Muscle of arm (tissue), 14 donors: ENCODE measurements around the gene SAMD14. TPM values are rescaled to one million over a fixed set of nuclear protein-coding genes. Genes with fewer than 3 reads are reported as not detected.

Experiments used
- DNase-seq: peaks from one replicate; pipeline ENCODE4 v3.0.0-alpha.2; 2013
- long read RNA-seq, 11 donors: transcript quantifications; one replicate each; lab custom pipeline, GENCODE V29; 2026
- polyA plus RNA-seq, 12 donors: library from polyadenylated mRNA; unstranded; fragments of 120-200 nt; gene quantifications; one replicate each; pipeline ENCODE4 v1.2.1, GENCODE V29; 2013; ENCODE audit not compliant: insufficient read length in 12 of 12

SAMD14 gene
- polyA plus RNA-seq = 10 to 100 TPM in 1 of 12 donors, 1 to 10 TPM in 10, not detected in 1; 2.9 to 15.6 (median 3.9) TPM
- long read RNA-seq, donor 1, full-length matches to known transcripts = 1 of 23 reads
- long read RNA-seq, donor 1, partial matches to known transcripts = 22 of 23 reads
- long read RNA-seq, donor 1, other reads (novel, unspliced or antisense) = 0 of 23 reads
- long read RNA-seq, donor 2 = 0 reads
- long read RNA-seq, donor 3 = 0 reads
- long read RNA-seq, donor 4 = 0 reads
- long read RNA-seq, donor 5 = 0 reads
- long read RNA-seq, donor 6, partial matches to known transcripts = 0 of 2 reads
- long read RNA-seq, donor 6, other reads (novel, unspliced or antisense) = 0 of 2 reads
- long read RNA-seq, donor 7, partial matches to known transcripts = 0 of 1 reads
- long read RNA-seq, donor 7, other reads (novel, unspliced or antisense) = 0 of 1 reads
- long read RNA-seq, donor 8, full-length matches to known transcripts = 3 of 380 reads
- long read RNA-seq, donor 8, partial matches to known transcripts = 292 of 380 reads
- long read RNA-seq, donor 8, other reads (novel, unspliced or antisense) = 85 of 380 reads
- long read RNA-seq, donor 9, full-length matches to known transcripts = 1 of 1 reads
- long read RNA-seq, donor 9, partial matches to known transcripts = 0 of 1 reads
- long read RNA-seq, donor 9, other reads (novel, unspliced or antisense) = 0 of 1 reads
- long read RNA-seq, donor 10, full-length matches to known transcripts = 2 of 2 reads
- long read RNA-seq, donor 10, partial matches to known transcripts = 0 of 2 reads
- long read RNA-seq, donor 10, other reads (novel, unspliced or antisense) = 0 of 2 reads
- long read RNA-seq, donor 11 = 0 reads

GRCh38 chr17:50129728-50130558 is at the start of gene SAMD14:
Gene SAMD14 (minus strand): TSS chr17:50130160. CDS start chr17:50124959, 5,201 bp downstream.
- DNase-seq = no peak

DNA sequence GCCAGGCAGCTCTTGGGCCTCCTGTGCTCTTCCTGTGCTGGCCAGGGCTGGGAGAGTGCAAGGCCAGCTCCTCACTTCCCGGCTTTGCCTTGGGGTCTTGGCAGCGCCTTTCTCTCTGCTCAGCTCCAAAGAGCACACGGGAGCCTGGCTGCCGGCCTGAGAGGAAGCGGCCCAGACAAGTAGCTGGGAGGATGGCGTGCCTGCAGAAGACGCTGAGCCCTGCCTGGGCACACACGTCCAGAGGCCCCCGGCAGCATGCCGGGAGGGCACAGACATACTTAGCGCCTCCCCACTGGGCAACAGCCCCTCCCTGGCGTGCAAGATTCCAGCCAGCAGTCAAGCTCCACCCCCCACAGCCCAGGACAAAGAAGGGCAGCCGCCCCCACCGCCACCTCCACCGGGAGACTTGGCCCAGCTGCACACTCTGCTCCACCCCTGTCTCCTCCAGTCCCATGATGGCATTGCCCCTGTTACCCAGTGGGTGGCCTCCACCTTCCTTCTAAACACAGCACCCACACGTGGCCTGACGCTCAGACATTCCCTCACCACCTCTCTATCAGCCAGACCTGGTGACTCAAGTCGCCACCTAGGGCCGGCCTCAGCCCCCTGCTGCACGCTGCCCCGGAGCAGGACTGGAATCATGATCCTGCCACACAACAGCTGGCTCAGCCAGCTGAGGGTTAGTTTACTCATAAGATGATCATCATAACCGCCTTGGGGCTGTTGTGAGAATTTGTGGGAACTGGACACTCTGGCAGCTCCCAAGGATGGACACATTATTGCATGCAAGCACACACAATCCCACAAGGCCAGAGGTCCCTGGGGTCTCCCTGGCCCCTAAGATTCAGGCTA is 48.2 kb upstream of the SAMD14 start:
- DNase-seq = no peak

GRCh38 chr17:50177476-50177875 is 47.5 kb upstream of the SAMD14 start:
- DNase-seq = no peak

DNA sequence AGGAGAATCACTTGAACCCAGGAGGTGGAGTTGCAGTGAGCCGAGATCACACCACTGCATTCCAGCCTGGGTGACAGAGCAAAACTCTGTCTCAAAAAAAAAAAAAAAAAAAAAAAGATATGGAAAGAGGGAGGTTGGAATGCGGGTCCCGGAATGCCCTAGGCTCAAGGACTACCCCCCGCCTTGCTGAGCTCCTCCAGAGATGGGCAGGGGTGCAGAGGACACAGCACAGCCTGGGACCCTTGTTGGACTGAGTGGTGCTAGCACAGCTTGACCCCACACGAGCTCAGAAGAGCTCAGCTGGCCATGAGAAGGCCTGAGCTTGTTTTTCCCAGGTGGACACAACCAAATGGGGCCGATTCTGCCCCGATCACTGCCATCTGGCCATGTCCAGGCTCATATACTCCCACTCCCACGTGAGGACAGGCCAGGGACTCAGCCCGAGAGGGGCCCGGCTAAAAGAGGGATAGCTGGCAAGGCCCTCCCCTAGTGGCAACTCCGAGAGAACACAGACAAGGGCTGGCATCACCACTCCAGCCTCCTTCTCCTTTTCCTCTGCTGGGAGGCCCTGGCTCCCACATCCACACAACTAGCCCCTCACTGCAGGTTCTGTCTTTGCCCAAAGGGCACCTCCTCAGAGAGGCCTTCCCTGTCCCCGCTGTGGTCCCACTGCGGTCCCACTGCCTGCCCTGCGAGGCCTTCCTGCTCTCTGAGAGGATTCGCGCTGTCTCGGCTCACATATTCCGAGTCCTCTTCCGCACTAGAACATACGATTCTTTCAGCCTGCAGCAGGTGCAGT is 46.8 kb upstream of the SAMD14 start:
- no peak for DNase-seq

DNA sequence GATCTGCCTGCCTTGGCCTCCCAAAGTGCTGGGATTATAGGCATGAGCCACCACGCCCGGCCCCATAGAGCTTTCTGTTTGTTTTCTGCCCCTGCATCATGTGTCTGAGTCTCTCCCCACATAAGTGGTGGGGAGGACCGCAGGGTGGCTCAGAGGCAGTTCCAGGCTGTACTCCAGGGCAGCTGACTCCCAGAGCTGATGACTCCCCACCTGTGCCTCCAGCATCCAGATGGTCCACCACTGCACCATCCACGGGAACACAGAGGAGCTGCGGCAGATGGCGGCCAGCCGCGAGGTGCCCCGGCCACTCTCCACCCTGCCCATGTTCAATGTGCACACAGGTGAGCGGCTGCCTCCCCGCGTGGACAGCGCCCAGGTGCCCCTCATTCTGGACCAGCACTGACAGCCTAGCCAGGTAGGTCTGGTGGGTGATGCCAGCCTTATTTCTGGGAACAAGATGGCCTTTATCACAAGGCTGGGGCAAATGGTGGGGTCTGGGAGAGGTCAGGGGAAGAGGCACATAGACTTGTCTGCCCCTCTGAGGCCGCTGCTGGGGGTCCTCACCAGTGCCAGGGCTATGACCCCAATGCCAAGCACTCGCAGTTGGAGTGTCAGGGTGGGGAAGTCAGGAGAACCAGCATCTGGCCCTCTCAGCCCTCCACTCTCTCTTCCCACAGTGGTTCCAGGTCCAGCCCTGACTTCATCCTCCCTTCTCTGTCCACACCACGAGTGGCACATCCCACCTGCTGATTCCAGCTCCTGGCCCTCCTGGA is 45.3 kb upstream of the SAMD14 start:
- no peak for DNase-seq

DNA sequence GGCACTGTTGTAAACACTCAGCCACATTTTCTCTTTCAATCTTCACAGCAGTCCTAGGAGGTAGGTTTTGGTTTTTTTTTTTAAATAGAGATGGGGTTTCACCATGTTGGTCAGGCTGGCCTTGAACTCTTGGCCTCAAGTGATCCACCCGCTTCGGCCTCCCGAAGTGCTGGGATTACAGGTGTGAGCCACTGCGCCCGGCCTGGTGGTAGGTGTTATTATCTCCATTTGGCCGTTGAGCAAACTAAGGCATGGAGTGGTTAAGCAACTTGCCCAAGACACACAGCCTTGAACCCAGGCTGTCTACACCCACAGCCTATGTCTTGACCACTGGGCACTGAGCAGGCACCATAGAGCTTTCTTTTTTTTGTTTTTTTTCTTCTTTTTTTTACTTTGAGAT is 44.5 kb upstream of the SAMD14 start:
- DNase-seq = no peak

DNA sequence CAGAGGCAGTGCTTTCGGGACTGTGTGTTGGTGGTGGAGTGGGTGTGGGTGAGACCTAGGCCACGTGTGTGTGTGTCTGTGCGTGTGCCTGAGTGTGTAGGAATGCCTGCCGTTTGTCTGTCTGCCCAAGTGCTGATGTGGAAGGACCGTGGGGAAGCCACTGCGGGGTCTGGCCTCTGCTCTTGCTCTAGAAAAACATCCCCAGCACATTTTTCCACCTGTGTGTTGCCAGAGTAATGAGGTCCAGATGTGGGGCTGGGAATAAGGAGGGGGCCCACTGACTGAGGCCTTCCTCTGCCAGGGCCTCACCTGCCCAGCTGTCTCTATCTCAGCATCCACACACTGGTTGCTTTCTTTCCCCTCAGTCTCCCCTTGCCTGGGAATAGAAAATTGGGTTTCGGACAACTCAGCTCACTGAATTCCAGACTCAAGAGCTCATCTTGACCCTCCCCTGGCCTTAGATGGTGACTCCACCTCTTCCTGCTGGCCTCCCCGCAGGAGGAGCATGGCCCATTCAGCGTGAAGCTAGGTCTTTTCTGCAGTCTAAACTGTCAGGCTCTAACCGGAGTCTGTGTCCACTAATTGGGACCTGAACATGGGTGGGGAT is 43.5 kb upstream of the SAMD14 start:
- DNase-seq = peak; percentile 92

GRCh38 chr17:50172936-50173334 is 43.0 kb upstream of the SAMD14 start:
- no peak for DNase-seq

- DNase-seq = no peak
Observed at GRCh38 chr17:50172130-50172529, 42.2 kb upstream of the SAMD14 start.

GRCh38 chr17:50171371-50172071 is 41.6 kb upstream of the SAMD14 start:
- no peak for DNase-seq

GRCh38 chr17:50170662-50171370 is 40.9 kb upstream of the SAMD14 start:
- no peak for DNase-seq

GRCh38 chr17:50169881-50170459 is 40.0 kb upstream of the SAMD14 start:
- no peak for DNase-seq

DNA sequence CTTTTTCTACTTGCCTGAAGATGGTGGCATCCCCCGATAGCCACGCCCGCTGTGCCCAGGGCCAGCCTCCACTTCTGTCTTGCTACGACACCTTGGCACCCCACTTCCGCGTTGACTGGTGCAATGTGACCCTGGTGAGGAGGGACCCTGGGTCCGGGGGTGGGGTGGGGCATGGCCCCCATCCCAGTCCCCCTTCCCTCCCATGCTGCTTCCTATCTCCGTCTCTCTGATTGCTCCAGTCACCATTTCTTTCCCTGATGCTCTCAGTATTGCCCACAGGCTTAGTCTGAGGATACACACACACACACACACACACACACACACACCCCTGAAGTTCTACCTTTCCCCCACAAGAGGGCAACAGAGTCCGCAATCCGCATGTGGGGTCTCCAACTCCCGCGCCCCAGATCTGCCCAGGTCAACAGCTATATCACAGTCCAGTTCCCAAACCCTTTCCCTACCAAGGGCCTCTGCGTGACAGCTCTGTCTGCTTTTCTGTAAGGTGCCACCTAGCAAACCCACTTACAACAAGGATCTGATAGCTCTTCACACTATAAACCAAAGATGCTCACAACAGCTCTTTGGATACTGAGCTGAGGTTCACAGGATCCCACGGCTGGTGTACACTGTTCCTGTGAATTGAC is 39.3 kb upstream of the SAMD14 start:
- DNase-seq = no peak

- no peak for DNase-seq
Observed at GRCh38 chr17:50168319-50168718, 38.4 kb upstream of the SAMD14 start.

DNA sequence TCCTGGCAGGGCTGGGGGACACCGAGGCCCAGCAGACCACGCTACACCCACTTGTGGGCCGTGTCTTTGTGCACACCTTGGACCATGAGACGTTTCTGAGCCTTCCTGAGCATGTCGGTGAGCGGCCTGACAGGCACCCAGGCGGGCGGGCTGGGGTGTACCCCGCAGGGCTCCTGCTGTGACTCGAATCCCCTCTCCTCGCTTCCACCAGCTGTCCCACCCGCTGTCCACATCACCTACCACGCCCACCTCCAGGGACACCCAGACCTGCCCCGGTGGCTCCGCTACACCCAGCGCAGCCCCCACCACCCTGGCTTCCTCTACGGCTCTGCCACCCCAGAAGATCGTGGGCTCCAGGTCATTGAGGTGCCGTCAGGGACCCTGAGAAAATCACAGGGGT is 37.4 kb upstream of the SAMD14 start:
- DNase-seq = no peak

GRCh38 chr17:50166518-50167181 is 36.7 kb upstream of the SAMD14 start:
- DNase-seq = no peak
